ENCODE data around the gene SLC29A2. TPM values are rescaled to one million over a fixed set of nuclear protein-coding genes. Genes with fewer than 3 reads are reported as not detected.

SLC29A2 gene
- total RNA-seq, 1 donor from 2014 or later = 10.6 TPM

GRCh38 chr11:66418168-66418985, 46.8 kb upstream of the SLC29A2 start:
- DNase-seq (peak; percentile 58), ATAC-seq (peak in 1 of 2 donors; percentile 24)
- Histone ChIP-seq H3K36me3 (no peaks in the 10 kb centered on the region), H3K4me1 (peaks cover 6% of the 10 kb centered on the region), H3K4me3 (no peak overlapping the region), H3K27ac (no peak overlapping the region), H3K27me3 (ENCODE audit: low read depth) (peaks cover 43% of the 10 kb centered on the region), H3K9me3 (no peaks in the 10 kb centered on the region)
- TF ChIP-seq CTCF (IDR thresholded peaks at IDR 0.05) = peak; percentile 14
- intact Hi-C loops (cut with DNase I) = no loop called here

GRCh38 chr11:66417000-66417399, 45.4 kb upstream of the SLC29A2 start:
- no peak for ATAC-seq
- no peak for TF ChIP-seq CTCF (IDR thresholded peaks at IDR 0.05)
- H3K36me3 ChIP-seq = no peaks in the 10 kb centered on the region
- intact Hi-C loops (cut with DNase I) = no loop called here
- no peak overlapping the region for H3K4me3 ChIP-seq
- no peak overlapping the region for H3K27ac ChIP-seq
- no peak for DNase-seq
- H3K27me3 ChIP-seq (ENCODE audit: low read depth) = peaks cover 43% of the 10 kb centered on the region
- H3K4me1 ChIP-seq = peaks cover 6% of the 10 kb centered on the region
- no peaks in the 10 kb centered on the region for H3K9me3 ChIP-seq

GRCh38 chr11:66415423-66415822, 43.9 kb upstream of the SLC29A2 start:
- no peak for TF ChIP-seq CTCF (IDR thresholded peaks at IDR 0.05)
- DNase-seq = no peak
- Histone ChIP-seq H3K27ac (no peak overlapping the region), H3K4me1 (peaks cover 3% of the 10 kb centered on the region), H3K27me3 (ENCODE audit: low read depth) (peaks cover 49% of the 10 kb centered on the region), H3K4me3 (no peak overlapping the region), H3K36me3 (no peaks in the 10 kb centered on the region), H3K9me3 (no peaks in the 10 kb centered on the region)
- intact Hi-C loops (cut with DNase I) = no loop called here
- no peak for ATAC-seq

- DNase-seq (no peak), ATAC-seq (no peak)
- Histone ChIP-seq H3K36me3 (no peaks in the 10 kb centered on the region), H3K4me1 (peaks cover 3% of the 10 kb centered on the region), H3K4me3 (no peak overlapping the region), H3K27me3 (ENCODE audit: low read depth) (peaks cover 52% of the 10 kb centered on the region), H3K9me3 (no peaks in the 10 kb centered on the region), H3K27ac (no peak overlapping the region)
- no peak for TF ChIP-seq CTCF (IDR thresholded peaks at IDR 0.05)
- intact Hi-C loops (cut with DNase I) = no loop called here
These were observed 42.8 kb upstream of the SLC29A2 start for GRCh38 chr11:66414120-66414934.

- Histone ChIP-seq H3K27me3 (ENCODE audit: low read depth) (peaks cover 52% of the 10 kb centered on the region), H3K4me3 (no peak overlapping the region), H3K9me3 (no peaks in the 10 kb centered on the region), H3K27ac (no peak overlapping the region), H3K4me1 (peaks cover 6% of the 10 kb centered on the region), H3K36me3 (no peaks in the 10 kb centered on the region)
- DNase-seq = no peak
- no peak for TF ChIP-seq CTCF (IDR thresholded peaks at IDR 0.05)
- intact Hi-C loops (cut with DNase I) = no loop called here
- ATAC-seq = no peak
These were observed 41.6 kb upstream of the SLC29A2 start for GRCh38 chr11:66413167-66413566.
